OCI-LY3 (cell line): ENCODE results near the gene HSPA12B.

ENCODE experiments used
- CTCF ChIP-seq: fragments of 200-600, 300-600 bp; sonication (generic); IDR thresholded peaks from 2 replicates; pipeline ENCODE4 v1.5.1; 2014; ENCODE audit warnings: antibody characterized with exemption, low read length, low read depth
- EZH2phosphoT487 ChIP-seq: fragments of 200-600 bp; shearing (Covaris generic); IDR thresholded peaks from 2 replicates; pipeline ENCODE4 v1.6.1; 2018; ENCODE audit warnings: antibody characterized with exemption, mixed run types, low read depth

GRCh38 chr20:3692706-3693294 is 39.7 kb upstream of the HSPA12B start:
- TF ChIP-seq EZH2phosphoT487 = no peak
- no peak for TF ChIP-seq CTCF
